SHP77 treated with DMSO at 0.1 percent for 48 hours (cell line): ENCODE measurements around the gene TSNAX.

Experiments used
- DNase-seq: peaks from one replicate; lab custom pipeline; 2025; lab: John Stamatoyannopoulos, UW

TSNAX gene

DNA sequence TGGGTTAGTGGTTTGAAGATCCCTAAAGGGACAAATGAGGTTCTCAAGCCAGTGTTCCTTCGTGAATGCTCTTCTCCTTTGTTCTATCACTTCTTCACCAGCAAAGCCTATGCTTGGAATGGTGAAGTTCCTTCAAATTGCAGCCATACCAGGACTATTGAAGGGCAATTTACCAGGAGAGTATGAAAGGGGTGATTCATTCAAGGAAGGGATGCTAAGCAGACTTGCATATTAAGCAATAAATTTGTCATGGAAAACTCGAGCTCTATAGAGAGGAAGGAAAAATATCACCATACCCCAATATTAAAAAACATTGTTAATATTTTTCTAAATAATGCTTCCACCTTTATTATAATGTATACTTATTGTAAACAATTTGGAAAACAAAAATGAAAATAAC lies 9.3 kb upstream of the TSNAX start:
- no peak for DNase-seq

GRCh38 chr1:231522038-231522437 lies 6.4 kb upstream of the TSNAX start:
- DNase-seq: no peak

DNA sequence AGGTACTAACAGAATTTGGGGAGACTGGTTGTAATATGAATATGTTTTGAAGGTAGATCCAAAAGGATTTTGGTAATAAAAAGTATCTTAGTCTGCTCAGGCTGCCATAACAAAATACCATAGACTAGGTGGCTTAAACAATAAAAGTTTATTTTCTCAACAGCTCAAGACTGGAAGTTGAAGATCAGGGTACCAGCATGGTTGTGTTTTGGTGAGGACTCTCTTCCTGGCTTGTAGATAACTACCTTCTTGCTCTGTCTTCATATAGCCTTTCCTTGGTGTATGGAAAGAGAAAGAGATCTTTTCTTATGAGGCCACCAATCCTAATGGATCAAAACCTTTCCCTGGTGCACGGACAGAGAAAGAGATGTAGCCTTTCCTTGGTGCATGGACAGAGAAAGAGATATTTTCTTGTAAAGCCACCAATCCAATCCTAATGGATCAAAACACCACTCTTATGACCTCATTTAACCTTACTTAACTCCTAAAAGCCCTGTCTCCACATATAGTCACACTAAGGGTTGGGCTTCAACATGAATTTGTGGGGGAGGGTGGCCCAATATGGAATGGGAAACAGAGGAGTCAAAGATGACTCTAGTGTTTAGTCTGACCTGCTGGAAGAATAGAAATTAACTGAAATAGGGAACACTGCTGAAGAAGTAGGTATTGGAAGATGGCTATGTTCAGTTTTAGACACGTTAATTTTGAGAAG lies 5.4 kb upstream of the TSNAX start:
- DNase-seq: no peak

DNA sequence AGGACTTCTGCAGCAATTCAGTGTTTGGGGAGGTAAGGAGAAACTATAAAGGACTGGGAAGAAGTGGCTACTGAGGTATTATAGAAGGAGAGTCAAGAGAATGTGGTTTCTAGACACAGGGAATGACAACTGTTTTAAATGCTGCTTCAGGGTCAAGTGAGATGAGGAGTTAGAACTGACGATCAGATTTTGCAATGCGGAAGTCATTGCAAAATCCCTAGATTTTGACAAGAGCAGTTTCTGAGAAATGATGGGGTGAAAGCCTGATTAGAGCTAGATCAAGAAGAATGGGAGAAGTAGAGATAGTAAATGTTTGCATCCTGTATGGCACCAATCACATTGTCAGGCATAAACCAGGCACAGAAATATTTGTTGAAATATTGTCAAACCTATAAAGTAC lies 4.7 kb upstream of the TSNAX start:
- DNase-seq: no peak

GRCh38 chr1:231526536-231526935 lies 1.9 kb upstream of the TSNAX start:
- no peak for DNase-seq

- DNase-seq: peak; percentile 29
These were observed 790 bp upstream of the TSNAX start for GRCh38 chr1:231527586-231528171.

DNA sequence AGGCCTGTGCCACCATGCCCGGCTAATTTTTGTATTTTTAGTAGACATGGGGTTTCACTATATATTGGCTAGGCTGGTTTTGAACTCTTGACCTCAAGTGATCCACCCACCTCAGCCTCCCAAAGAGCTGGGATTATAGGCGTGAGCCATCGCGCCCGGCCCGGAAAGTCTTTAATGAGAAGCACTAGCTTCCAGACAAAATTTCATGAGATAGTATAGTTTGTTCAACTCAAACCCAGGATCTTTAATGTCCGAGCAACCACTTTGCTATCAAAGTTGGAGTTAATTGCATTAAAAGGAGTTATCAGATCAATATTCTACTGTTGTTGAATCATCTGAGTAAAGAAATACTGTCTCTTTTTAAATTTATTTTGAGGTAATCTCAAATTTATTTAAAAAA lies 4.8 kb downstream of the TSNAX start:
- DNase-seq: no peak

DNA sequence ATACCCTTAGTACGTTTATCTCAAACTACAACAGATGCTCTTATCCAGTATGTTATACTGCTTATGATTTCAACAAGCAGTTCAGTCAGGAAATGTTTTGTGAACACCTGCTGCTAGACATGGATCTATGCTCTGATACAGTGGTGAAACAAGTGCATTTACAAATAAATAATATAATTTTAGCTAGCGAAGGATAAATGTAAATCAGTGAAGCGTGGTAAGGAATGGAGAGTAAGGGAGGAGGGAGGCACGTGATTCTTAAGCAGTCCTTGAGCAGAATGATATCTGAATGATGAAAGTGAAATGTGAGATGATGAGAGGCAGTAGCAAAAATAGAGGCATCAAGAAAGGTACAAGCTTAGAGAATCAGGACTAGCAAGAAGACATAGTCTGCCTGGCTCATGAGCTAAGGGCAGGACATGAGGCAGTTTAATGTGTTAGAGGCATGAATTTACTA lies 6.3 kb downstream of the TSNAX start:
- no peak for DNase-seq

GRCh38 chr1:231536099-231536498 lies 7.6 kb downstream of the TSNAX start:
- no peak for DNase-seq

GRCh38 chr1:231540847-231541246 lies 12.4 kb downstream of the TSNAX start:
- no peak for DNase-seq

GRCh38 chr1:231541842-231542241 lies 13.4 kb downstream of the TSNAX start:
- DNase-seq: no peak

DNA sequence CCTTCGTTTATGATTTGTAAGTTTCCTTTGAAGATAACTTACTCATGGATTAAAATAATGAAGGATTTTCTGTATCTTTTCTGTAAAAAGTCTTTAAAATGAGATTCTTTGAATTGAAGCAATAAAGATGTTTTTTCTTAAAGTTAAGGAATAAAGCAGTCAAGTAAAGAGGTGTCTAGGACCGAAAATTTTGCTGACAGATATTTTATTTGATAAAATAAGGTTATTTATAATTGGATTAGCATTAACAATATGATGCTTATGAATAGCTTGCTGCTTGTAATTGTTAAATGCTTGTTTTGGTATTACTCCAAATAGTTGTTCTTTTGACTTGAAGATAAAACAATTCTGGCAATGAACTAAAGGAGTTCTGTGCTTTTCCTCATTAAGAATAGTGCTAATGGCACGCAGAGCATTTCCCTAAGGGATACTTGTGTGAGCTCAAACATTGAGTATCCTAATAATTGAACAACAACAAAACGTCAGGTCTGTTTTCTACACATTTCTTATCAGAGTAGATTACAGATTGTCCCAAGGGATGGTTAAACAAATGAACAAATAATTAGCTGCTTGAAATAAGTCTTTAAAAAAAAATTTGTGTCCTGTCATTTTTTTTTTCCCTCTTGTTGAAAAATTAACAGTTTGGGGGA lies 16.6 kb downstream of the TSNAX start:
- no peak for DNase-seq

DNA sequence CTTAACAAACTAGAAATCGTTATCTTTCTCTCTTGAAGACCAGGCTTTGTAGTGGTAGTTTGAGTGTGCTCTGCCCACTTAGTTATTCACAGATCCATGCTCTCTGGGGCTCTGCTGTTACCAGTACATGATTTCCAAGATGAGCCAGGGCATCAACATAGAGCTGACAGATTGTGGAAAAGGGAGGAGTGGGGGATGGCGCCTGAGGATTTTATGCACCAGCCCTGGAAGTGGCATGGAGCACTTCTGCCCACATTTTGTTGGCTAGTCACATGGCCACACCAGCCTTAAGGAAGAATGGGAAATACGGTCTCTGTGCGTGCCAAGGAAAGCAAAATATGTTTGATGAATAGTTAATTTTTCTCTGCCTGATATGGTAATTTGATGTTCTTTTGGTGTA lies 18.2 kb downstream of the TSNAX start:
- no peak for DNase-seq

- no peak for DNase-seq
These were observed 21.4 kb downstream of the TSNAX start for GRCh38 chr1:231549733-231550447.

DNA sequence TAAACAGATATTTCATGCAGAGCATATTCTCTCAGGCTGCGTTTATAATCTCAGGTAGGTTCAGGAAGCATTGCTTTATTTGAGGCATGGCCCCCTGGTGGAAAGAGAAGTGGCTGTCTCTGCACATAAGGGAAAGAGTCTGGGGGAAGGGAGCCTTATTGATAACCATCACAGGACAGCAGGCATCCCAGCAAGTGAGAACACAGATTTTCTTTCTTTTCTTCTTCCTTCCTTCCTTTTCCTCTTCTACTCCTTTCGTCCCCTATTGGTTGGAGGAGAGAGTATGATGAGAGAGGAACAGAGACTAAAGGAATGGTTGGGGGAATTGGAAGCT lies 21.9 kb downstream of the TSNAX start:
- no peak for DNase-seq

DNA sequence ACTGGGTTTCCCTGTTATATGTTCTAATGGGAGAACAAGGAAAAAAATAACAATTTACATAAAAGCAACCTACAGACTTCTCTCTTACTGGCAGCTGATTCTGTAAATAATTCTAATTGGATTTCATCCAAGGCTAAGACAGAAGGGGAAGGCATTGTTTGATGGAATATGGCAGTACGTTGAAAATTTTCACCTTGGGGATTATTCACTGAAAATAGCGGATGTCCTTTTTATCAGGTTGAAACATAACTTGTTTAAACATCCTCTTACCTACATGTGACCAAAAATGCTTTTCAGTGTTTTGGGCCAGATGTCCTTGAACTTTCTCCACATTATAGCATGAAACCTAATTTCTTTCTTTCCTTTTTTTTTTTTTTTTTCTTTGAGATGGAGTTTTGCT lies 24.9 kb downstream of the TSNAX start:
- no peak for DNase-seq

GRCh38 chr1:231554969-231555368 lies 26.5 kb downstream of the TSNAX start:
- no peak for DNase-seq

- DNase-seq: no peak
These were observed 28.9 kb downstream of the TSNAX start for GRCh38 chr1:231557411-231557810.

GRCh38 chr1:231557898-231558707 lies 29.6 kb downstream of the TSNAX start:
- DNase-seq: no peak

DNA sequence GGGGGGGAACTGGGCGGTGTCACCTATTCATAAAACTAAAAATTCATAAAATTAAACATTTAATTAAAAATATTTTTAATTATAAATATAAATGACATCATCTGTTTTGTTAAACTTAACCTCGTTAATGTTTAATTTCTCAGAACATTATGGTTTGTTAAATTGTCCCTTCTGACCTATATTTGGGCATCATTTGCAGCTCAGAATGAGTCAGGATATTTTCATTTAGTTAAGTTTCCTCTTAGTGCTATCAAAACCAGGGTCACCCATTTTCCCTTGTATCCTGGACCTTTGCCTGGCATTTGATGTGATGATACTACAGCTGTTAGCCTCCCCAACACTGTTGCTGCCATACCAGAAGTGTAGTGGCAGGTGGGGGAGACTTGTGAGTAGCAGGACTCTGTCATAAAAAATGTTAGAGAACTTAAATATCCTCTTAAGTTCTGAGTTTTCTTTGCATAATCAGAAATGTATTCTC lies 30.3 kb downstream of the TSNAX start:
- DNase-seq: no peak

GRCh38 chr1:231561647-231562383 lies 33.3 kb downstream of the TSNAX start:
- no peak for DNase-seq
